ENCODE measurements around the gene LIN7C.

DNA sequence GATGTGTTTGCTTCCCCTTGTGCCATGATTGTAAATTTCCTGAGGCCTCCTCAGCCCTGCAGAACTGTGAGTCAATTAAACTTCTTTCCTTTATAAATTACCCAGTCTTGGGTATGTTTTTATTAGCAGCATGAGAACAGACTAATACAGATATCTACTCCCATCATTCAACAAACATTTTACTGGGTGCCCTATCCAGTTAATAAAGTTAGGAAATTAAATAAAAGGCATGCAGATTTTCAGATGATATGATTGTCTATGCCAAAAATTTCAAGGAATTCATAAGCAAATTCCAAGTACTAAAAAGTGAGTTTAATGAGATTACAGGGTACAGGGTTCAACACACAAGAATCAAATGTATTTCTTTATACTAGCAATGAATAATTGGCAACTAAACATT lies 33.5 kb upstream of the LIN7C start:
- no peak for TF ChIP-seq EZH2phosphoT487 (IDR thresholded peaks at IDR 0.05; ENCODE audit: borderline replicate concordance, low read depth, low read length)
- TF ChIP-seq, protein P1, sequence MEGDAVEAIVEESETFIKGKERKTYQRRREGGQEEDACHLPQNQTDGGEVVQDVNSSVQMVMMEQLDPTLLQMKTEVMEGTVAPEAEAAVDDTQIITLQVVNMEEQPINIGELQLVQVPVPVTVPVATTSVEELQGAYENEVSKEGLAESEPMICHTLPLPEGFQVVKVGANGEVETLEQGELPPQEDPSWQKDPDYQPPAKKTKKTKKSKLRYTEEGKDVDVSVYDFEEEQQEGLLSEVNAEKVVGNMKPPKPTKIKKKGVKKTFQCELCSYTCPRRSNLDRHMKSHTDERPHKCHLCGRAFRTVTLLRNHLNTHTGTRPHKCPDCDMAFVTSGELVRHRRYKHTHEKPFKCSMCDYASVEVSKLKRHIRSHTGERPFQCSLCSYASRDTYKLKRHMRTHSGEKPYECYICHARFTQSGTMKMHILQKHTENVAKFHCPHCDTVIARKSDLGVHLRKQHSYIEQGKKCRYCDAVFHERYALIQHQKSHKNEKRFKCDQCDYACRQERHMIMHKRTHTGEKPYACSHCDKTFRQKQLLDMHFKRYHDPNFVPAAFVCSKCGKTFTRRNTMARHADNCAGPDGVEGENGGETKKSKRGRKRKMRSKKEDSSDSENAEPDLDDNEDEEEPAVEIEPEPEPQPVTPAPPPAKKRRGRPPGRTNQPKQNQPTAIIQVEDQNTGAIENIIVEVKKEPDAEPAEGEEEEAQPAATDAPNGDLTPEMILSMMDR (conservative IDR thresholded peaks at IDR 0.05; ENCODE audit: low read length), result no peak
